Endothelial cell of umbilical vein (primary cell): ENCODE measurements around the gene ANKRD33. TPM values are rescaled to one million over a fixed set of nuclear protein-coding genes. Genes with fewer than 3 reads are reported as not detected.

Experiments used
- BruUV-seq: library from RNA; stranded (reverse); fragments of 400-500 nt; replicated peaks from 2 replicates; lab custom pipeline; 2021; lab: Mats Ljungman, UMichigan
- CTCF ChIA-PET: fragments of 300-600, 350-600 bp; sonication (Branson Sonifier 250); formaldehyde crosslinking; loops from one replicate; lab custom pipeline; 2021; ENCODE audit warnings: antibody characterized with exemption, inconsistent platforms; lab: Charles Lee
- POLR2A ChIA-PET: fragments of 300-600, 350-600 bp; sonication (Branson Sonifier 250); formaldehyde crosslinking; loops from one replicate; lab custom pipeline; 2021; ENCODE audit warnings: antibody characterized with exemption, inconsistent platforms; lab: Charles Lee
- DNase-seq: peaks from one replicate; pipeline ENCODE4 v3.0.0-alpha.2; 2011; ENCODE audit warnings: low read depth, low spot score
- FAIRE-seq: peaks from 2 replicates; lab custom pipeline; 2011; peaks lifted over from hg19 to GRCh38; lab: Jason Lieb, UNC
- H2AFZ ChIP-seq: 2 replicates; pipeline ENCODE4 v1.6.0; 2012; ENCODE audit warnings: low read depth, low read length, control low read depth, inconsistent platforms
- H3K27ac ChIP-seq: 2 replicates; pipeline ENCODE4 v1.5.1; 2011; ENCODE audit warnings: low read depth, mild to moderate bottlenecking, control low read depth, low read length, moderate library complexity; ENCODE audit not compliant: insufficient read depth
- H3K27me3 ChIP-seq, 2 experiments: 2 replicates each; pipeline versions ENCODE4 v1.6.0 to v1.6.1; 2011; ENCODE audit warnings: low read length in 2 of 2, mixed read lengths in 1 of 2; ENCODE audit not compliant: control insufficient read depth in 2 of 2, insufficient read depth in 2 of 2
- H3K36me3 ChIP-seq, 2 experiments: 2 replicates in 1 of 2; 3 replicates in 1 of 2; pipeline ENCODE4 v1.5.1; 2011; ENCODE audit warnings: low read length in 2 of 2, mild to moderate bottlenecking in 1 of 2, moderate library complexity in 1 of 2; ENCODE audit not compliant: control insufficient read depth in 2 of 2, insufficient read depth in 2 of 2; ENCODE audit errors: extremely low read depth in 1 of 2
- H3K4me1 ChIP-seq: 3 replicates; pipeline ENCODE4 v1.5.1; 2011; ENCODE audit warnings: mild to moderate bottlenecking, low read length; ENCODE audit not compliant: control insufficient read depth, insufficient read depth; ENCODE audit errors: extremely low read depth
- H3K4me2 ChIP-seq: 2 replicates; pipeline ENCODE4 v1.6.1; 2011; ENCODE audit warnings: low read length, control low read depth, mixed read lengths; ENCODE audit not compliant: insufficient read depth
- H3K4me3 ChIP-seq, 3 experiments: fragments of 200-600 bp in 1 of 3; sonication (generic), shearing (Covaris generic) in 1 of 3; replicated peaks in 1 of 3; 2 replicates each; pipeline ENCODE4 v1.5.1; 2011 to 2016; ENCODE audit warnings: control low read depth in 3 of 3, low read length in 3 of 3, mild to moderate bottlenecking in 2 of 3, inconsistent platforms in 1 of 3, low read depth in 1 of 3, moderate library complexity in 1 of 3; ENCODE audit not compliant: insufficient read depth in 1 of 3
- H3K79me2 ChIP-seq: 2 replicates; pipeline ENCODE4 v1.6.0; 2012; ENCODE audit warnings: low read length, inconsistent platforms; ENCODE audit not compliant: control insufficient read depth, insufficient read depth
- H3K9ac ChIP-seq: replicated peaks from 2 replicates; pipeline ENCODE3; 2011; ENCODE audit warnings: low read length, control low read depth; ENCODE audit not compliant: insufficient read depth; ENCODE audit errors: extremely low read depth
- H3K9me1 ChIP-seq: replicated peaks from 3 replicates; pipeline ENCODE4 v1.6.0; 2011; ENCODE audit warnings: mild to moderate bottlenecking, low read length; ENCODE audit not compliant: control insufficient read depth, insufficient read depth; ENCODE audit errors: extremely low read depth
- H3K9me3 ChIP-seq: replicated peaks from 2 replicates; pipeline ENCODE4 v1.5.1; 2012; ENCODE audit warnings: low read length, inconsistent platforms; ENCODE audit not compliant: control insufficient read depth, insufficient read depth
- H4K20me1 ChIP-seq: replicated peaks from 2 replicates; pipeline ENCODE3; 2011; ENCODE audit warnings: mild to moderate bottlenecking, low read length; ENCODE audit not compliant: control insufficient read depth, insufficient read depth; ENCODE audit errors: extremely low read depth
- EZH2 ChIP-seq: IDR thresholded peaks from 2 replicates; pipeline ENCODE4 v1.6.1; 2012; ENCODE audit warnings: borderline replicate concordance, low read depth, mild to moderate bottlenecking, moderate library complexity, low read length, inconsistent platforms; ENCODE audit not compliant: severe bottlenecking
- FOS ChIP-seq: IDR thresholded peaks from 2 replicates; pipeline ENCODE4 v1.6.1; 2011; ENCODE audit warnings: mild to moderate bottlenecking, low read length, moderate library complexity, borderline replicate concordance; ENCODE audit not compliant: insufficient read depth
- GATA2 ChIP-seq: IDR thresholded peaks from 2 replicates; pipeline ENCODE4 v1.7.0; 2011; ENCODE audit warnings: low read depth, mild to moderate bottlenecking, moderate library complexity, mixed read lengths, low read length; ENCODE audit not compliant: insufficient read length, insufficient read depth
- JUN ChIP-seq: IDR thresholded peaks from 2 replicates; pipeline ENCODE4 v1.6.1; 2011; ENCODE audit warnings: borderline replicate concordance, low read depth; ENCODE audit not compliant: insufficient read length, insufficient read depth
- MYC ChIP-seq: IDR thresholded peaks from one replicate; pipeline ENCODE4 v1.6.1; 2011; ENCODE audit warnings: mild to moderate bottlenecking, low read depth, low read length
- POLR2A ChIP-seq: IDR thresholded peaks from 2 replicates; pipeline ENCODE4 v1.6.1; 2012; ENCODE audit warnings: low read depth, mild to moderate bottlenecking, control low read depth, low read length
- POLR2AphosphoS5 ChIP-seq: IDR thresholded peaks from 2 replicates; pipeline ENCODE4 v1.6.1; 2012; ENCODE audit warnings: low read depth, mild to moderate bottlenecking, control low read depth, low read length, moderate library complexity; ENCODE audit not compliant: insufficient read depth
- dilution Hi-C: fragments of 300-500 bp; cut with MboI; formaldehyde crosslinking; loops from one replicate; pipeline ENCODE4 v1.15.0; 2019; ENCODE audit warnings: low sequenced_read_pairs; ENCODE audit not compliant: extremely low pct_ligation_motif_present
- intact Hi-C: fragments of 100-400 bp; cut with micrococcal nuclease; formaldehyde crosslinking; loops from one replicate; pipeline ENCODE4 v1.10.0; 2022
- polyA plus RNA-seq, 4 experiments: library from polyadenylated mRNA; depleted of rRNA in 3 of 4; stranded (reverse) in 3 of 4; unstranded in 1 of 4; fragments of >200 nt; gene quantifications; 2 replicates each; pipeline versions ENCODE4 v1.2.1 to v1.2.3, GENCODE V29; 2011 to 2012; ENCODE audit warnings: missing spikeins in 1 of 4
- total RNA-seq: library from RNA; stranded (reverse); gene quantifications from 2 replicates; pipeline ENCODE4 v1.2.3, GENCODE V29; 2021
- TF ChIP-seq, protein P1 (sequence below): IDR thresholded peaks from 2 replicates; pipeline ENCODE4 v1.6.1; 2011; ENCODE audit not compliant: insufficient read depth, insufficient read length
- TF ChIP-seq, protein P2 (sequence below), 2 donors: IDR thresholded peaks; 1 replicate in 1 of 2; 2 replicates in 1 of 2; pipeline ENCODE4 v1.5.1; 2011; ENCODE audit warnings: low read length in 2 of 2, mild to moderate bottlenecking in 2 of 2, moderate library complexity in 2 of 2, control low read depth in 1 of 2, inconsistent platforms in 1 of 2, low read depth in 1 of 2; ENCODE audit not compliant: insufficient read depth in 1 of 2; ENCODE audit errors: extremely low read depth in 1 of 2

Gene ANKRD33
- total and polyA plus RNA-seq, 2 donors (not counting 3 experiments of a cell fraction or from before 2014, with no cell fraction given): 0.80 to 1.2 TPM

DNA sequence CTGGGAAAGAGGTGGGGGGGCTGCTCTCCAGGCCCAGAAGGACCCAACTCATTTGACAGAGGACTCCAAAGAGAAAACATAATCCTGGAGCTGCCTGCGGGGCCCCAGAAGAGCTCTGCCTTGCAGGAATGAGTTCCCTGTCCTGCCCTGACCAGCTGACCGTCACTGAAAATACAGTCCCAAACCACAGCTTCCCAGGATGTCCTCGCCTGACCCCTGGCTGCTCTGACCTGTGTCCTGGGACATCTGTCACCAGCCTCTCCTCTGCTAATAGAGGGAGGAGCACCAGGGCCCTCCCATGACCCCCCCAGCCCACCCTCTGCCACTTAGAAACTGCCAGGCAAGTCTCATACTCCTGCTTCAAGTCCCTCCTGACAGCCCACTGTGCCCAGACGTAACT lies 49.1 kb upstream of the ANKRD33 start:
- DNase-seq (no peak), FAIRE-seq (no peak)
- dilution Hi-C loops (no loop called here), intact Hi-C loops (no loop called here)
- H4K20me1 ChIP-seq: no peaks in the 10 kb centered on the region
- no peak overlapping the region for H2AFZ ChIP-seq
- H3K9me3 ChIP-seq: no peaks in the 10 kb centered on the region
- TF ChIP-seq EZH2 (no peak), GATA2 (no peak), POLR2AphosphoS5 (no peak), POLR2A (no peak)
- TF ChIP-seq, protein P1, sequence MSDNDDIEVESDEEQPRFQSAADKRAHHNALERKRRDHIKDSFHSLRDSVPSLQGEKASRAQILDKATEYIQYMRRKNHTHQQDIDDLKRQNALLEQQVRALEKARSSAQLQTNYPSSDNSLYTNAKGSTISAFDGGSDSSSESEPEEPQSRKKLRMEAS: no peak
- no peaks in the 10 kb centered on the region for H3K79me2 ChIP-seq
- ChIA-PET POLR2A (no interaction called here), CTCF (interaction anchor here (1.4 to 4.2 kb wide), 3 partner anchors 15 to 36 kb away, joined by 3 to 23 read pairs (median 6); no protein-coding TSS in a partner anchor)
- H3K9me1 ChIP-seq: no peaks in the 10 kb centered on the region
- H3K27me3 ChIP-seq: peaks cover 0 to 25% of the 10 kb centered on the region in 2 experiments
- no peaks in the 10 kb centered on the region for H3K4me1 ChIP-seq
- BruUV-seq: no TSS peak
- H3K4me2 ChIP-seq: no peak overlapping the region
- H3K27ac ChIP-seq: no peak overlapping the region
- no peak overlapping the region for H3K9ac ChIP-seq
- H3K4me3 ChIP-seq: no peak overlapping the region
- H3K36me3 ChIP-seq: no peaks in the 10 kb centered on the region

DNA sequence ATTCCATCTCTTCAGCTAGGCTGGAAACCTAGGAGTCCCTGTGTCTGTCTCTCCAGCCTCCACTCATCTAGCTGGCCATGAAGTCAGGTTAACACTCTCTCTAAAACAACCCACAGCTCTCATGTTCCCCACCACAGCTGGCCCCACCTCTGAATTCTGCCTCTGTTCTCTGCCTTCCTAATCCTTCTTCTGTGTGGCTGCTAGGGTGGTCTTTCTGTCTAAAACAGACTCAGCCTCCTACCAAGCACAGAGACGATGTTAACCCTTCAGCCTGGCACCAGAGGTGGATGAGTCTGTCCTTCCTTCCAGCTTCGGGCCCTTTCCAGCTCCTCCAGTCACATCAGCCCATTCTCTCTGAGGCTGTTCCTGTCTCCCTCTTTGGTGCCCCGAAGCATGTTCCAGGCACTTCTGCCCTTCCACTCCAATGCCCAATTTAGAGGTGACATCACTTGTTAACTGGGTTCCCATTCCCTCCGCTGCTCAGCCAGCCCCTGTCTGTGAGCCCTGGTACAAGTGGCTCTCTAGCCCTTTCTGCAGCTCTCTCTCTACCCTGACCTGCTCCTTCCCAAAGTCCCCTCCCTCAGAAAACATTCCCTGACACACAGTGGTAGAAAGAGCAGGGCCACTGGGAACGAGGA lies 48.5 kb upstream of the ANKRD33 start:
- ChIA-PET CTCF (interaction anchor here (1.4 to 4.2 kb wide), 3 partner anchors 16 to 35 kb away, joined by 3 to 23 read pairs (median 6); no protein-coding TSS in a partner anchor), POLR2A (no interaction called here)
- Histone ChIP-seq H3K4me3 (no peak overlapping the region), H3K4me1 (no peaks in the 10 kb centered on the region), H2AFZ (no peak overlapping the region), H4K20me1 (no peaks in the 10 kb centered on the region), H3K27me3 (peaks cover 4 to 26% of the 10 kb centered on the region in 2 experiments), H3K4me2 (no peak overlapping the region), H3K9me1 (no peaks in the 10 kb centered on the region), H3K27ac (no peak overlapping the region), H3K9me3 (no peaks in the 10 kb centered on the region), H3K79me2 (no peaks in the 10 kb centered on the region), H3K9ac (no peak overlapping the region), H3K36me3 (no peaks in the 10 kb centered on the region)
- BruUV-seq: no TSS peak
- intact Hi-C loops (no loop called here), dilution Hi-C loops (no loop called here)
- DNase-seq: no peak
- FAIRE-seq: no peak
- TF ChIP-seq, protein P1: no peak
- TF ChIP-seq POLR2A (no peak), JUN (no peak), EZH2 (no peak), GATA2 (no peak), FOS (no peak), POLR2AphosphoS5 (no peak), MYC (no peak)
- TF ChIP-seq, protein P2, sequence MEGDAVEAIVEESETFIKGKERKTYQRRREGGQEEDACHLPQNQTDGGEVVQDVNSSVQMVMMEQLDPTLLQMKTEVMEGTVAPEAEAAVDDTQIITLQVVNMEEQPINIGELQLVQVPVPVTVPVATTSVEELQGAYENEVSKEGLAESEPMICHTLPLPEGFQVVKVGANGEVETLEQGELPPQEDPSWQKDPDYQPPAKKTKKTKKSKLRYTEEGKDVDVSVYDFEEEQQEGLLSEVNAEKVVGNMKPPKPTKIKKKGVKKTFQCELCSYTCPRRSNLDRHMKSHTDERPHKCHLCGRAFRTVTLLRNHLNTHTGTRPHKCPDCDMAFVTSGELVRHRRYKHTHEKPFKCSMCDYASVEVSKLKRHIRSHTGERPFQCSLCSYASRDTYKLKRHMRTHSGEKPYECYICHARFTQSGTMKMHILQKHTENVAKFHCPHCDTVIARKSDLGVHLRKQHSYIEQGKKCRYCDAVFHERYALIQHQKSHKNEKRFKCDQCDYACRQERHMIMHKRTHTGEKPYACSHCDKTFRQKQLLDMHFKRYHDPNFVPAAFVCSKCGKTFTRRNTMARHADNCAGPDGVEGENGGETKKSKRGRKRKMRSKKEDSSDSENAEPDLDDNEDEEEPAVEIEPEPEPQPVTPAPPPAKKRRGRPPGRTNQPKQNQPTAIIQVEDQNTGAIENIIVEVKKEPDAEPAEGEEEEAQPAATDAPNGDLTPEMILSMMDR (IDR thresholded peaks at IDR 0.05; ENCODE audit: extremely low read depth in 1 of 2, insufficient read depth in 1 of 2, low read depth in 1 of 2, low read length in 2 of 2): no peak
